GM23248 (cell line): Measurements from ENCODE around the gene IRX5.

Experiments
- EZH2 ChIP-seq: fragments of 200-600 bp; sonication (generic); IDR thresholded peaks from 2 replicates; pipeline ENCODE4 v1.6.1; 2018; ENCODE audit warnings: antibody characterized with exemption, mild to moderate bottlenecking; ENCODE audit not compliant: insufficient read depth, poor library complexity, severe bottlenecking
- EZH2phosphoT487 ChIP-seq: fragments of 200-600 bp; sonication (generic); IDR thresholded peaks from 2 replicates; pipeline ENCODE4 v1.6.1; 2018; ENCODE audit warnings: antibody characterized with exemption, moderate library complexity, mild to moderate bottlenecking, low read depth; ENCODE audit not compliant: insufficient read depth

DNA sequence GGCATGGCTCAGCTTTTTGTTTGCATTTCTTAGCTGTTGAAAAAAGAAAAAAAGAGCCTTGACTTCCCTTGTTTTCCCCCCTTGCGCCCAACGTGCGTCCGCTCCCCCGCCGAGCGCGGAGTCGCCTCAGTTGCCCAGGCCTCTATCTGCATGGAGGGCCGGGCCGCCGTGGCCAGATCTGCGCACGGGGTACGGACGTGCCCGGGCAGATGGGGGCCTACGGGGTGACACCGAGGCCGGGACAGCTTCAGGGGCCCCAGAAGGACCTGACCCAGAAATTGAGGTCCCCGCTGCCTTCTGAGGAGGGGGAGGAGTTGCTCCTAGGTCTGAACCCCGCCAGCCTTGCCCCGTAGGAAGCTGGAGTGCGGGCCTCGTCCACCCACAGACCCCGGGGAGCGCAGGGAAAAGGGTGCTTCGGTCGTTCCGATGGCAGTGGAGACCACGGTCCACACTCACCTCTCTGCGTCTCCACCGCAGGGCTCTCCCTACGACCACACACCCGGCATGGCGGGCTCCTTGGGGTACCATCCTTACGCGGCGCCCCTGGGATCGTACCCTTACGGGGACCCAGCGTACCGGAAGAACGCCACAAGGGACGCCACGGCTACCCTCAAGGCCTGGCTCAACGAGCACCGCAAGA is 1.5 kb downstream of the IRX5 start:
- no peak for TF ChIP-seq EZH2
- TF ChIP-seq EZH2phosphoT487, result 0 out of 2 replicates have a peak, but pooled peaks have one; percentile 1
